Memory B cell (primary cell): ENCODE data around the gene PHACTR2.

Source experiments
- ATAC-seq: fragments of 150-1000 bp; cut with Tn5 transposase; 2 replicates; pipeline ENCODE4 v1.10.0; 2021; ENCODE audit warnings: low read depth, mild to moderate bottlenecking, moderate library complexity
- DNase-seq, 2 donors: peaks; one replicate each; pipeline ENCODE4 v3.0.0; 2022; ENCODE audit warnings: low spot score in 2 of 2
- H3K27ac Mint-ChIP-seq: one replicate; pipeline ENCODE4 v1.8.0; 2022; ENCODE audit warnings: mild to moderate bottlenecking, moderate library complexity, mixed read lengths
- H3K27me3 Mint-ChIP-seq: one replicate; pipeline ENCODE4 v1.8.0; 2022; ENCODE audit warnings: mixed read lengths
- H3K36me3 Mint-ChIP-seq: one replicate; pipeline ENCODE4 v1.8.0; 2022; ENCODE audit warnings: mild to moderate bottlenecking, mixed read lengths
- H3K4me1 Mint-ChIP-seq: one replicate; pipeline ENCODE4 v1.8.0; 2022; ENCODE audit warnings: mixed read lengths
- H3K4me3 Mint-ChIP-seq: one replicate; pipeline ENCODE4 v1.8.0; 2022; ENCODE audit warnings: mild to moderate bottlenecking, moderate library complexity, mixed read lengths
- H3K9me3 Mint-ChIP-seq: one replicate; pipeline ENCODE4 v1.8.0; 2022; ENCODE audit warnings: mixed read lengths

Gene PHACTR2

DNA sequence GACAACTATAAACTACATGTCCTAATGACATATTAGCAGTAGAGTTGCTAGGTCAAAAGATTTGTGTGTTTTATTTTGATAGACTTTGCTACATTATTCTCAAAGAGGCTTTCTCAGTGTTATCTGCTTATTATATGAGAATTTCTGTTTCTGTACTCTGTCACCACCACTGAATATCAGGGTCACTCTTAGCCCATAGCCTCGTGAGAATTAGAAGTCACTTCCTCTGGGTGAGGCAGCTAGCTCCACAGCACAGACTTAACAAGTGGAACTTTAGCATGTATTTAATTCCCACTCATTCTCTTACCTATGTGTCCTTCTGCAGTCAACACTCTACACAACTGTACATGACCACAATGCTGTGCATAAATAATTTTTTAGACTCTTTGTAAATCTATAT, 6.7 kb downstream of the PHACTR2 start:
- H3K4me1 Mint-ChIP-seq: peaks cover 8% of the 10 kb centered on the region
- DNase-seq (no peak), ATAC-seq (no peak)
- peaks cover 4% of the 10 kb centered on the region for H3K9me3 Mint-ChIP-seq
- peaks cover 15% of the 10 kb centered on the region for H3K36me3 Mint-ChIP-seq
- peaks cover 3% of the 10 kb centered on the region for H3K27me3 Mint-ChIP-seq
- no peak overlapping the region for H3K4me3 Mint-ChIP-seq
- no peak overlapping the region for H3K27ac Mint-ChIP-seq

DNA sequence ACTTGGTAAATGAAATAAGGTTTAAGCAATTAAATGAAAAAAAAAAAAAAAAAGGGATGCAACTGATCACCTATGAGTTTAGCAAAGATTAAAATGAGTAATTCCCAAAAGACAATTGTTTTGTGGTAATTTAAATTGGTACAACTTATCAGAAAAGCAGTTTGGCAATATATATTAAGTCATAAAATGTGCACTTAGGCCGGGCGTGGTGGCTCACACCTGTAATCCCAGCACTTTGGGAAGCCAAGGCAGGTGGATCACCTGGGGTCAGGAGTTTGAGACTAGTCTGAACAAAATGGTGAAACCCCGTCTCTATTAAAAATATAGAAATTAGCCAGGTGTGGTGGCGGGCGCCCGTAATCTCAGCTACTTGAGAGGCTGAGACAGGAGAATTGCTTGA, 7.9 kb downstream of the PHACTR2 start:
- Mint-ChIP-seq H3K27me3 (peaks cover 3% of the 10 kb centered on the region), H3K9me3 (peaks cover 4% of the 10 kb centered on the region), H3K4me1 (peaks cover 11% of the 10 kb centered on the region), H3K36me3 (peaks cover 14% of the 10 kb centered on the region), H3K27ac (no peak overlapping the region), H3K4me3 (no peak overlapping the region)
- DNase-seq (no peak), ATAC-seq (no peak)

DNA sequence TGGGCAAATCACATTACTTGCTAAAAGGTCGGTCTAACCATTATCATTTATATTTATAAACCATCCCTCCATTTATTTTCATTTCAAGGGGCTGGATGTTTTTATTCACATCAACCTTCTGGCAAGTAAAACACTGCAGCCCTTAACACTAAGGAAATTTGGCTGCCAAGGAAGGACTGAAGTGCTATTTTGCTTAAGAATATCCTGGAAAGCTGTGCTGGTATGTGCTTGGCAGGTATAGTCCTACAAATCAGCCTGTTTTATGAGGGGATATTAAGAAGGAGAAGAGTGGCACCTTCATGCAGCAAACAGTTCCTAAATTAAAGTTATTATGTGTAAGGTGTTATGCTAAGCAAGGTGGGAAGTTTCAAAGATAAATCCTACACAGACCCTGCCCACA, 9.8 kb downstream of the PHACTR2 start:
- H3K27ac Mint-ChIP-seq: no peak overlapping the region
- no peak overlapping the region for H3K4me3 Mint-ChIP-seq
- no peak for DNase-seq
- H3K4me1 Mint-ChIP-seq: peaks cover 11% of the 10 kb centered on the region
- peaks cover 10% of the 10 kb centered on the region for H3K36me3 Mint-ChIP-seq
- peaks cover 2% of the 10 kb centered on the region for H3K27me3 Mint-ChIP-seq
- peaks cover 1% of the 10 kb centered on the region for H3K9me3 Mint-ChIP-seq
- ATAC-seq: no peak

DNA sequence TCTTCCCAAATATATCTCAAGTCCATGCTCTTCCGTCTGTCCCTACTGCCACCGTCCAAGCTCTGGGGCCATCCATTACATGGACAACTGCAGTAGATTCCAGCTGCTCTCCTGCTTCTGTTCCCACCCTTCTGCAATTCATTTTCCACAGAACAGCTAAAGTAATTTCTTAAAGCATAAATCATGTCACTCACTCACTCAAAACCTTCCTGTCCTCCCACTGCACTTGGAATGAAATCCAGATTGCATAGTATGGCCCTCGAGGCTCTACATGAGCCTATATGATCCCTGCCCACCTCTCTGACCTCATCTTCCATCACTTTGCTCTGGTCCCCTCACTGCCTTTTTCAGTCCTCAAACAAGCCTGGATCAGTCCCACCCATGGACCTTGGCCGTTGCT, 10.9 kb downstream of the PHACTR2 start:
- no peak for DNase-seq
- Mint-ChIP-seq H3K27me3 (peaks cover 2% of the 10 kb centered on the region), H3K9me3 (peaks cover 1% of the 10 kb centered on the region), H3K4me3 (no peak overlapping the region), H3K27ac (no peak overlapping the region), H3K36me3 (peaks cover 10% of the 10 kb centered on the region), H3K4me1 (peaks cover 11% of the 10 kb centered on the region)
- no peak for ATAC-seq

DNA sequence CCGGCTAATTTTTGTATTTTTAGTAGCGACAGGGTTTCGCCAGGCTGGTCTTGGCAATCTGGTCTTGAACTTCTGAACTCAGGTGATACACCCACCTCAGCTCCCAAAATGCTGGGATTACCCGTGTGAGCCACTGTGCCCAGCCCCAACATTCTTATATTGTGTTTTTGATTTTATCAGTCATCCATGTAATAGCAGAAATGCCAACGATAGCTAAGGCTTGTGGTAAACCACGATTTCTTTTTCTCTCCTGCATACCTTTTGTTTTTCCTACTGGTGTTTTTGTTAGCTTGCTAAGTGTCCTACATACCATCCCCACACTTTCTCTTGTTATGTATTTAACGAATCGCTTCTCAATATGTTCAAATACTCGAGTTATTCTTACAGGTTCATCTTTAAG, 12.1 kb downstream of the PHACTR2 start:
- DNase-seq: no peak
- Mint-ChIP-seq H3K4me3 (no peak overlapping the region), H3K4me1 (peaks cover 7% of the 10 kb centered on the region), H3K27ac (no peak overlapping the region), H3K36me3 (peaks cover 6% of the 10 kb centered on the region), H3K27me3 (peaks cover 2% of the 10 kb centered on the region), H3K9me3 (no peaks in the 10 kb centered on the region)
- ATAC-seq: no peak

DNA sequence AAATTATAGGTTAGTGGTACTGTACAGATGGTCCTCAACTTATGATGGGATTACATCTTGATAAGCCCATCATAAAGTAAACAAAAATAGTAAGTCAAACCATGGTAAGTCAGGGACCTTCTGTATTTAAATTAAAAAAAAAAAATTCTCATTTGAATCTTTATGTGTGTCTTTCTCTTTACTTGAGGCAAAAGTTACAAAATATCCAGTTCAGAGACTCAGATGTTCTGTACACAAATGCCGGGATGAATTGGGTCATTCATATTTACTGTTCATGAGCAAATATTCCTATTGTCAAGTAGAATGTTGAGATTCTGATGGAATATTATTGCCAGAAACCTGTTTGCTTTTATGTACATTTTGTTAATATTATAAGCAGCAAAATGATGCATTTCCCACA, 13.4 kb downstream of the PHACTR2 start:
- no peak overlapping the region for H3K27ac Mint-ChIP-seq
- H3K9me3 Mint-ChIP-seq: no peaks in the 10 kb centered on the region

DNA sequence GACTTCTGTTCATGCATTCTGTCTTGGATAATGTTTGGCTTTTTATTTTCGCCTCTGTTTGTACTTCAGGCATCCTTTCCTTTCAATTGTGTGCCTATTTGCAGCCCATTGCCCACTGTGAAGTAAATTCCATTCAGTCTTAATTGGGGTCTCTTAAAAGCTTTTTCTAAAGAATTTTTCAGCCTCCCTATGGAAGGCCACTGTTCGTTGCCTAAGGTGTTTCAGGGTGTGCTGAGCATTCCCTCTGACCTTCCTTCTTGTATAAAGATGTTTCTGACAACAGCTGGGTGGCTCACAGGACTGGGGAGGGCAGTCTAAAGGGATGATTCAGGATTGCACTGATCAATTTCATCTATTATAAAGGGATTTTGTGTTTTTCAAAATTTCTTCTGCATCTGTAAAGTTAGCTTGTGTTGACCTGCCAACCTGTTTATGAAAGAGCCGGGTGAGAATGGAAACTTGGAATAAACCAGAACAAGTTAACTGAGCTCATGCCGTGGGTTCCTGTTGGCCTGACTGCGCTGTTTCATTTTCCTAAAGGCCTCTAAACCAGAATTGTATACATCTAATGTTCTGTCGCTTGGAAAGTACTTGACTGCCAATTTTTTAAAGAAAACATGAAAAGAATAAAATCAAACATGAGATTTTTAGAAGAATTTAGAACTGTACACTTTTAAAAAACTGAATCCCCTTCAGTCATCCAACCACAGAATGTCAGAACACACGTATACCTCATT, 14.3 kb downstream of the PHACTR2 start:
- ATAC-seq: no peak
- no peaks in the 10 kb centered on the region for H3K9me3 Mint-ChIP-seq
- no peak overlapping the region for H3K4me3 Mint-ChIP-seq
- H3K4me1 Mint-ChIP-seq: peaks cover 7% of the 10 kb centered on the region
- no peak overlapping the region for H3K27ac Mint-ChIP-seq
- DNase-seq: no peak
- H3K27me3 Mint-ChIP-seq: peaks cover 2% of the 10 kb centered on the region
- H3K36me3 Mint-ChIP-seq: peaks cover 6% of the 10 kb centered on the region

More for the DNA sequence above, 13.4 kb downstream of the PHACTR2 start:
- H3K36me3 Mint-ChIP-seq: peaks cover 6% of the 10 kb centered on the region
- ATAC-seq (no peak), DNase-seq (no peak)
- H3K4me3 Mint-ChIP-seq: no peak overlapping the region
- peaks cover 7% of the 10 kb centered on the region for H3K4me1 Mint-ChIP-seq
- peaks cover 2% of the 10 kb centered on the region for H3K27me3 Mint-ChIP-seq

DNA sequence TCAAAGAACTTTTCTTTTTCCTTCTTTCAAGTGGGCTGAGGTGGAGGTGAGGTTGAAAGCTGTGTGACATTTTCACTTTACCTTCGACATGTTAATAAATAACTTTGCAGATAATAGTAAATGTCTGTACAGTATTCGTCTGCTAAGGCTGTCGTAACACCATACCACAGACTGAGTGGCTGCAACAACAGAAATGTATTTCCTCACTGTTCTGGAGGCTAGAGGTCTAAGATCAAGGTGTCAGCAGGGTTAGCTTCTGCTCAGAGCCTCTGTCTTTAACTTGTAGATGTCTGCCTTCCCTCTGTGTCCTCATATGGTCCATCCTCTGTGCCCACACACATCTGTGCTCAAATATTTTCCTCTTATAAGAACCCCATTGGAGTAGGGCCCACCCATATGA, 14.9 kb downstream of the PHACTR2 start:
- Mint-ChIP-seq H3K27ac (no peak overlapping the region), H3K9me3 (no peaks in the 10 kb centered on the region), H3K36me3 (peaks cover 6% of the 10 kb centered on the region), H3K4me3 (no peak overlapping the region), H3K4me1 (peaks cover 7% of the 10 kb centered on the region), H3K27me3 (peaks cover 2% of the 10 kb centered on the region)
- no peak for ATAC-seq
- DNase-seq: no peak

DNA sequence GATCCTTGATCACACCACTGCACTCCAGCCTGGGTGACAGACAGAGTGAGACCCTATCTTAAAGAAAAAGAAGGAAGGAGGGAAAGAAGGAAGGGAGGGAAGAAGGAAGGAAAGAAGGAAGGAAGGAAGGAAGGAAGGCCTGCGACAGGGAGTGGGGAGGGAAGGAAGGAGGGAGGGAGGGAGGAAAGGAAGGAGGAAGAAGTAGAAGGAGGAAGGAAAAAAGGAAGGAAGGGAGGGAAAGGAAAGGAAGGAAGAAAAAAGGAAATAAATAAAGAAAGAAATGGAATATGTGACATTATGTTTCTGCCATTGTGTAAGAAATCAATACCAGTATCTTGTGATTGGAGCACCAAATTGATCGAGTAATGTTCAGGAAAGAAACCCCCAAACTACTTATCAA, 16.2 kb downstream of the PHACTR2 start:
- no peak for DNase-seq
- H3K4me3 Mint-ChIP-seq: no peak overlapping the region
- no peak for ATAC-seq
- peaks cover 2% of the 10 kb centered on the region for H3K36me3 Mint-ChIP-seq
- no peaks in the 10 kb centered on the region for H3K9me3 Mint-ChIP-seq
- no peak overlapping the region for H3K27ac Mint-ChIP-seq
- no peaks in the 10 kb centered on the region for H3K27me3 Mint-ChIP-seq
- peaks cover 10% of the 10 kb centered on the region for H3K4me1 Mint-ChIP-seq

DNA sequence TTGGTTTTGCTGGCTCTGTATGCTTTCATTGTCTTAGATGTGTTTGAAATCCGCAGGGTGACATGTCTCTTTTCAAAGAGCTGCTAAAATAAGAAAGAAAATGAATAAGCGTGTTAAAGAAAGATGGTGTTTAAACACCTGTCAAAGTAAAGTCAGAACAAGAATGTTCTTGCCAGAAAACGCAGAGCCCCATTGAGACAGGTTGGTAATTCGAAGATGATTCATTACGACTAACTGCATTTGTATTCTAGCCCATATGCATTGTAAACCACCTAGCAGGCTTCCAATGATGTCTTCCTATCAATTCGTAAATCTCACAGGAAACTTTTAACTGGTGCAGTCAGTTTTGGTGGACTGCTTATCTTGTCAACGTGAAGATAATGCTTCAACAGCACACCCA, 16.8 kb downstream of the PHACTR2 start:
- H3K4me1 Mint-ChIP-seq: peaks cover 12% of the 10 kb centered on the region

DNA sequence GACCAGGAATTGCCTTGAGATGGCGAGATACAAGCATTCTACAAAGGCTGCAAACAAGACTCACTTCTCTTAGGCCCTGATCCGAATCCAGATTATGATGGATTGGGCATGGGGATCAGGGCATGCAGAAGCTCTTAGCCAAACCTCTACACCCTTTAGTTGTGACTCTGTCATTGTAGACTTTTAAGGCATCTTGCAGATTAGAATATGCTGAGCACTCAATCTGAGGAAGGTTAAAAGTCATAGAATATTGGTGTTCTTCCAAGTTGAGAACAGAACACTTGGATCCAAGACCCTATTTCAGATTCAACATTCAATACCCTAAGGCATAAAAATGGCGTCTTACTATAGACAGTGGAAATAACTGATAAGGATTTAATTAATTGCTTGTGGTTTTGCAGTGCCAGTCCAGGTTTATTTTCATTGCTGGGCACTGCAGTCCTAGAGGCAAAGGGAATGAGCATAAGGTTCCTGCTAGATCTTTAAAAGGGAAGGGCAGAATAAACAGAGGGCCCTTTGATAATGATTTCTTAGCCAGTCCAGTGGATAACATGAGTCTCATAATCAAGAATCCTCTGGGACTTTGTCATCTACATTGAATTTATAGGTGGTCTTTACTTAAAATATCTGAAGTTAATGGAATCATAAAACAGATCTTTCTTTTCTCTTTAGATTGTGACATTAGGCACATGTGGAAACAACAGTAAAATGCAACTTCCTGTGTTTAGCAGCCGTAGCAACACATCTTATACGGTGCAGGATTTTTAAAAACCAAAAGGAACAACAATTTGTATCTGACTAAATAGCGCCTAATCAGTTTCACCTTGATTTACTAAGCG, 17.6 kb downstream of the PHACTR2 start:
- H3K36me3 Mint-ChIP-seq: peaks cover 3% of the 10 kb centered on the region
- H3K27me3 Mint-ChIP-seq: no peaks in the 10 kb centered on the region
- H3K4me1 Mint-ChIP-seq: peaks cover 10% of the 10 kb centered on the region
- no peak overlapping the region for H3K4me3 Mint-ChIP-seq
- ATAC-seq (no peak), DNase-seq (no peak)
- H3K27ac Mint-ChIP-seq: no peak overlapping the region
- H3K9me3 Mint-ChIP-seq: no peaks in the 10 kb centered on the region

More for the DNA sequence above, 16.8 kb downstream of the PHACTR2 start:
- no peaks in the 10 kb centered on the region for H3K9me3 Mint-ChIP-seq
- H3K36me3 Mint-ChIP-seq: peaks cover under 1% of the 10 kb centered on the region
- H3K27ac Mint-ChIP-seq: no peak overlapping the region
- ATAC-seq: no peak
- no peak for DNase-seq
- H3K27me3 Mint-ChIP-seq: no peaks in the 10 kb centered on the region
- H3K4me3 Mint-ChIP-seq: no peak overlapping the region

DNA sequence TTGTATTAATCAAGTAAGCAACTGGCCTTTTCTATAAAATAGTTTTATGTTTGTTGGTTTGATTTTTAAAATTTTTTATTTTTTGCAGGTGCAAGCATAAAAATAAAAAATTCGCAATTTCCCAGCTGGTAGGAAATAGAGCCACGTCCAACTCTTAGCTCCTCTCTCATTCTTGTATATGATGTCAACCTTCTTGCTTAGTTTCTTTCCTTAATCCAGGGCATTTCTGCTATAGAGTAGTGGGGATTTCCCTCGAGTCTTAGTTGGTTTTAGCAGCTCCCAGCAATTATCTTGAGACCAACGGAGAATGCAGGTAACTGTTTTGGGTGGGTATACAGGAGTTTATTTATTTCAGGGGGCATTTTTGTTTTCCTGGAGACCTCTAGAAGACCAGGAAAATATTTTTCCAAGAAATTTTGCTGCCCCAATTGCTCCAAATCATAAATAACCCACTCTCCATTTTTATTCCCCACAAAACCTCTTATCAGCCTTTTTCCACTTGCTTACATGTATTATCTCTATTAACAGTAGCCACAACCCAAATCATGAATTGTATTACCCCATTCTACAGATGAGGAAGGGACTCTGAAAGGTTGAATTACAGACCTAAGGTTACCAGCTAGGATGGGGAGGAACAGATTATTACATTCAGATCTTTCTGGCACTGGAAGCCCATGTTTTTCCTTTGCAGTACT, 18.4 kb downstream of the PHACTR2 start:
- H3K27ac Mint-ChIP-seq: no peak overlapping the region
- peaks cover 3% of the 10 kb centered on the region for H3K36me3 Mint-ChIP-seq
- DNase-seq (no peak), ATAC-seq (no peak)
- H3K4me3 Mint-ChIP-seq: no peak overlapping the region
- H3K4me1 Mint-ChIP-seq: peaks cover 10% of the 10 kb centered on the region
- no peaks in the 10 kb centered on the region for H3K9me3 Mint-ChIP-seq
- H3K27me3 Mint-ChIP-seq: no peaks in the 10 kb centered on the region

DNA sequence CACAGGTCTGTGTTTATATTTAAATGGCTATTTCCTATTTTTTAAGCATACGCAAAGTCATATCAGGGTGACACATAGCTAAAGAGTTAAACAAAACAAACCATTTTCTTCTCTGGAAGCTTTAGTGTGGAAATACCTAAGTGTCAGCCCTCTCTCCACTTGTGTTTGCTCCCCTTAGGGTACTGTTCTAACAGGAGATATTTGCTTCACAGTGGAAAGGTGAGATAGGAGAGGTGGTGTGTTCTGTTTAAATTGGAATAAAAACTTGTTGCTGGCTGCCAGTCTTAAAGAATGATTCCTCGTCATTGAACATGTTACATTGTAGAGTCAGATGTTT, 18.9 kb downstream of the PHACTR2 start:
- H3K27me3 Mint-ChIP-seq: no peaks in the 10 kb centered on the region

DNA sequence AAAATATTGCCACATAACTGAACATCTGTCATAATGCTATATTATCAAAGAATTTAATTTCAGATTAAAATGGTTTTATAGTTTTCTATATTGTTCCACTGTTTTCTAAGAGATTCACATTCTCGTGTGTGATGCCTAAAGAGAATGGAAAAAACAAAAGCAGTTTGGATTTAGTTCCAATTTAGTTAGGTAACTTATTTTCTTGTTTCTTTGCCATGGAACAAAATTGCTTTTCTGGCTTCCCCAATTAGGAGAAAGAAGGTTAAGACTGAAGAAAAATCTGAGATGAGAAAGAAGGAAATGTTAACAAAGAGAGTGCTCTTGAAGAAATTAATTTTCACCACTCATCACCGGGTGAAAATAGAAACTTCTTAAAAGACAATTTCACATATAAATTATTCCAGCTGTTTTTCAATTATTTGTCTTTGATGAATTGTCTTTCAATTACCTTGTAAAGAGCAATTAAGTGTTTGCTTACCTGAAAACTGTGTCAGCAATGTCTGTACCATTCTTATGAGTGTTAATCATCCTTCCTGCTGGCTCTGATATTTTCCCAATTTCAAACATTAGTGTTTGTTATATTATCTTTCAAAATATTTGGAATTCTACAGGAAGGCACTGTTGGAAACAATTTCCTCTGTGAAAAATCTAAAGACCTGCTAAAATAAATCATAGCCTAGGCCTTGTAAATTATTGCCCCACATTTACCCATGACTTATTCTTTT, 19.5 kb downstream of the PHACTR2 start:
- no peak overlapping the region for H3K4me3 Mint-ChIP-seq
- no peaks in the 10 kb centered on the region for H3K9me3 Mint-ChIP-seq
- DNase-seq (no peak), ATAC-seq (no peak)
- H3K4me1 Mint-ChIP-seq: peaks cover 10% of the 10 kb centered on the region
- H3K27ac Mint-ChIP-seq: no peak overlapping the region
- peaks cover 3% of the 10 kb centered on the region for H3K36me3 Mint-ChIP-seq
- H3K27me3 Mint-ChIP-seq: no peaks in the 10 kb centered on the region

More for the DNA sequence above, 18.9 kb downstream of the PHACTR2 start:
- ATAC-seq: no peak
- H3K9me3 Mint-ChIP-seq: no peaks in the 10 kb centered on the region
- peaks cover 3% of the 10 kb centered on the region for H3K36me3 Mint-ChIP-seq
- no peak for DNase-seq
- H3K4me1 Mint-ChIP-seq: peaks cover 10% of the 10 kb centered on the region
- H3K27ac Mint-ChIP-seq: no peak overlapping the region
- no peak overlapping the region for H3K4me3 Mint-ChIP-seq
